T47D (cell line): Measurements from ENCODE around the gene KCNE4.

Experiments used
- DNase-seq, 2 experiments: peaks; one replicate each; pipeline versions ENCODE4 v3.0.0 to v3.0.0-alpha.2; 2011 to 2012; ENCODE audit warnings: low read depth in 1 of 2, low spot score in 1 of 2
- JUND ChIP-seq: IDR thresholded peaks from 2 replicates; pipeline ENCODE4 v1.6.1; 2012; ENCODE audit warnings: low read depth
- in situ Hi-C: cut with HindIII; loops from 2 replicates; pipeline ENCODE4 v1.10.0; 2016; ENCODE audit warnings: low sequenced_read_pairs, low pct_unique_long_range_greater_than_20kb

The KCNE4 gene

GRCh38 chr2:223102450-223102849, 50.5 kb downstream of the KCNE4 start:
- no peak for TF ChIP-seq JUND
- no peak for DNase-seq
- in situ Hi-C loops = no loop called here

GRCh38 chr2:223104336-223105132, 52.5 kb downstream of the KCNE4 start:
- no peak for DNase-seq
- in situ Hi-C loops = no loop called here
- no peak for TF ChIP-seq JUND
